ENCODE measurements around the gene CCDC85C.

CCDC85C gene

DNA sequence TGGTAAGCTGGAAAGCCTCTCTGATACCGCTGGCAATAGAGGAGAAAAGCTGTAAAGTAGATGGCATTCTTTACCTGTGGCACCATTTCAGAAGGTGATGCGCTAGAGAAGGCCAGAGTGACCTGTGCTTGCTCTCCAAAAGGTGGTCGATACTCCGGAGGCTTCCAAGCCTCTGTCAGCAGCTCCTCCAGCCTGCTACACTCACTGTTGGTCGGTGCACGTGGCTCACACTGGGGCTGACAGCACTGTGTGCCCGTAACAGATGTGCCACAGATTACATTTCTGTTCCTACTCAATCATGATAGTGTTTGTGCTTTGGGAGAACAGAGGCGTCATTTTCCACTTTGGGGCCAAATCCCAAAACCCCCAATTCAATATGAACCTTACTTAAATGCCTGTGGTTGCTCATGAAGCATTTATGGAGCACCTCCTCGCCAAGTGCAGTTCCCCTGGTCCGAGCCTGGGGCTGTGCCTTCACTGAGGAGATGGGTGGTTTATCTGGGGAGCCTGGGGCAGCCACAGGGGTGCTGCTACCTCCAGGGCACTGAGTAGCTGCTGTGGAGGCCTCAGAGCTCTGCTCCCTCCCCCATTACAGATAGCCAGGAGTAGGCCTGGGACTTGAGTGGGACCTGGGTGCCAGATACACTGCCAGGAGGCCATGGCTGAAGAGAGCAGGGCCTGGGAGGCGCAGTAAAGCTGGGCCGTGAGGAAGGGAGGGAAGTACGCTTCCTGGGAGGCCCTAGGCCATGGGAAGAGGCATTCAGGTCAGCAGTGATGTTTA is 96.0 kb downstream of the CCDC85C start:
- DNase-seq = no peak

- DNase-seq = no peak
Observed at GRCh38 chr14:99506276-99506675, 97.7 kb downstream of the CCDC85C start.

DNA sequence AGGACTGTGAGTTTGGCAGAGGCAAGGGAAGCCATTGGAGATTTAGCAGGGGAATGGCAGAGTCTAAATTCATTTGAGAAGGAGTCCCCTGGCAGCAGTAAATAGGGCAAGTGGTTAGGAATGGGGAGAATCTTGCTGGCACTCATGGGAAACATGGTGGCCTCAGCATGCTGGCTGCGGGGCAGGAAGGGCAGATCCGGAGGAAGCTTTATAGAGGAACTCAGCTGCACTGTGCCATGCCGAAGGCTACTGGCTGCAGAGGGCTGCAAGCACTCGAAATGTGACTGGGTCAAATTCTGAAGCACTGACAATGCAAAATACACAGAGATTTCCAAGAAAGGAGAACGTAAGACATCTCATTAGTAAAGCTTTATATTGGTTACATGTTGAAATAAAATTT is 98.9 kb downstream of the CCDC85C start:
- no peak for DNase-seq

DNA sequence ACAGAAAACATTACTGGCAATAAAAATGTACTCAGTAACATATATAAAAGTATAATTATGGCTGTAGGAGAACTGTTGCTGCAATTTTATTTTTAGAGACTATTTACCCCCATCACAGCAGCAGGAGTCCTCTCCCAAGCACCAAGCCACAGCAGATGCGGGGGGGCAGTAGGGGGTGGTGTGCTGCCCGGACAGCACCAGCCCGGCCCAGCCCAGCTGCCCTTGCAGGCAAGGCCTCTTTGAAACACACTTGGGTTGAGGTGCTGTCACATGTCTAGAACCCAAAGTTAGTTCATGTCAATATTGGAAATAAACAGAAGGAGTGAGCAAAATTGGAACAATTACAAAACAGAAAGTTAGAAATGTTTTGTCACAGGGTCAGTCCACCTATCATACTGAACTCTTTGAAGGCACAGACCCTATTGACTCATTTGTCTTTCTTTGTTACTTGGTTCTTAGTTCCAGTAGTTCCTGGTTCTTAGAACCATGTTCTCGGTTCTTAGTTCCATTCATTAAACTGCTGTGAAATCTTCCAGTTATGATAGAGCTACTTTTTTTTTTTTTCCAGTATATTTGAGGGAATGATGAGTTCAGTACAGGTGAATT is 100.1 kb downstream of the CCDC85C start:
- no peak for DNase-seq

- no peak for DNase-seq
Observed at GRCh38 chr14:99502989-99503421, 101.0 kb downstream of the CCDC85C start.

- no peak for DNase-seq
Observed at GRCh38 chr14:99497894-99498293, 106.1 kb downstream of the CCDC85C start.

DNA sequence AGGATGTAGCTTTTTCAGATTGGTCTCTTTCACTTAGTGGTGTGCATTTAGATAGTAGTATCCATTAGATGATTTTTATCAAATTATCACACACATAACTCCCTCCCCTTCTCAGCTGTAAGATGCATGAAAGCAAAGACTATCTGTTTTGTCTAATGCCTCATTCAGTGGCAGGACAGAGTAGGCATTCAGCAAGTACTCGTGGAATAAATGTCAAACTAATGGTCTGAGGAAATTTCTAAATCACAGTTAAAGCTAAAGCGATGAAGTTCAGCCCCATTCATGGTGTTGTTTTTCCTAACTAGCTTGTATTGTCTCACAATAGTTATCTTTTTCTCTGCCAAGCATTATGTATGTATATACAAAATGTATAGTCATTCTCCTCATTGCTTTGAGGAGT is 106.7 kb downstream of the CCDC85C start:
- DNase-seq = no peak

GRCh38 chr14:99484106-99484505 is 119.9 kb downstream of the CCDC85C start:
- no peak for DNase-seq

DNA sequence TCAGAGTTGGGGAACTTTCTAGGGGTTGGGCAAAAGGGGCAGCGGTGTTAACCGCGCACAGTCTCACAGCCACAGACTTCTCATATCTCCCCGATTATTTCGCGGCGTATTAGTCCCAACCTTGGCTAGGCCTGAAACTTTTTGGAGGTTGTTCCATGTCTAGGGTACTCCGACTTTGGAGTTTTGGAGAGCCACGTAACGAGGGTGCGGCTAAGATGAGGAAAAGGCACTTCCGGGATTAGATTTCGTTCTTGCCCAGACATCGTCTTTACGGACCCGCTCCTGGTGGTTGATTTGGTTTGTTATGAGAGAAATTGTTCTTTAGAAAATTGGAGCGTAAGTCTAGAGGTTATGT is 122.3 kb downstream of the CCDC85C start:
- DNase-seq = peak; percentile 71

DNA sequence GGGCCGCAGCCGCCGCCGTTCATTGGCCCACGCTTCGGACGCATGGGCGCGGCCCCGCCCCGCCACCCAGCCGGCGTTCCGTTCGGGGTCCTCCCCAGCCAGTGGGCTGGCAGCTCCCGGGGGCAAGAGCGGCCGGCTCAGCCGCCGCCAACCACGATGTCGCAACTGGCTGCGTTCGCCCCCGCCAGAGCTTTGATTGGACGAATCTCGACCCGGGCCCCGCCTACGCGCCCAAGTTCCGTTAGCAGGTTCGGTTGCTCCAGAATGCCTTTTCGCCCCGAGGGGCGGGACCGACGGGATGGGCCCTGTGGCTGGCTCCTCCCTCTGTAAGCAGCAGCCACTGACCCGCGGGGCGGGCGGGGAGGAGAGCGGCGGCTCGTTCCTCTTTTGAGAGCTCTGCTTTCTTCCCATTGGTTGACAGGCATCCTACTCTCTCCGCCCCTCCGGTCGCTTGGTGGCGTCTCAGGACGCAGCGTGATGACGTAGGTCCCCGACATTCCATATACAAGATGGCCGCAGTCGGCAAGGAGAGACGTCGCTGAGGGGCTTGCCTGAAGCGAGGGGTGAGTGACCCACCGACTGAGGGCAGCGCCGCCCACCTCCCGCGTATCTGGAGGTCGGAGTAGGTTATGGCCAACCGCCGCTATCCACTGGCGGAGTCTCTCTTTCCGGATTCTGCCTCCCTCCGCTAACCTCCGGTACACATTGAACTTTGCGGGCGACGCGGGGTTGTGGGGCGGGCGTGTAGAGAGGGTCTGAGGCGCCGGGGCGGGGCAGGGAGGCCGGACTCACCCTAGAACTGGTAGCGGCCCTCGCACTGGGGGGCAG is 122.9 kb downstream of the CCDC85C start, which contains the start of gene CCNK:
CCNK (plus strand) TSS at position 493 of the 828 bp plus-strand sequence. CDS start 11,269 bp downstream, outside the sequence.
- peak; percentile 100 for DNase-seq

DNA sequence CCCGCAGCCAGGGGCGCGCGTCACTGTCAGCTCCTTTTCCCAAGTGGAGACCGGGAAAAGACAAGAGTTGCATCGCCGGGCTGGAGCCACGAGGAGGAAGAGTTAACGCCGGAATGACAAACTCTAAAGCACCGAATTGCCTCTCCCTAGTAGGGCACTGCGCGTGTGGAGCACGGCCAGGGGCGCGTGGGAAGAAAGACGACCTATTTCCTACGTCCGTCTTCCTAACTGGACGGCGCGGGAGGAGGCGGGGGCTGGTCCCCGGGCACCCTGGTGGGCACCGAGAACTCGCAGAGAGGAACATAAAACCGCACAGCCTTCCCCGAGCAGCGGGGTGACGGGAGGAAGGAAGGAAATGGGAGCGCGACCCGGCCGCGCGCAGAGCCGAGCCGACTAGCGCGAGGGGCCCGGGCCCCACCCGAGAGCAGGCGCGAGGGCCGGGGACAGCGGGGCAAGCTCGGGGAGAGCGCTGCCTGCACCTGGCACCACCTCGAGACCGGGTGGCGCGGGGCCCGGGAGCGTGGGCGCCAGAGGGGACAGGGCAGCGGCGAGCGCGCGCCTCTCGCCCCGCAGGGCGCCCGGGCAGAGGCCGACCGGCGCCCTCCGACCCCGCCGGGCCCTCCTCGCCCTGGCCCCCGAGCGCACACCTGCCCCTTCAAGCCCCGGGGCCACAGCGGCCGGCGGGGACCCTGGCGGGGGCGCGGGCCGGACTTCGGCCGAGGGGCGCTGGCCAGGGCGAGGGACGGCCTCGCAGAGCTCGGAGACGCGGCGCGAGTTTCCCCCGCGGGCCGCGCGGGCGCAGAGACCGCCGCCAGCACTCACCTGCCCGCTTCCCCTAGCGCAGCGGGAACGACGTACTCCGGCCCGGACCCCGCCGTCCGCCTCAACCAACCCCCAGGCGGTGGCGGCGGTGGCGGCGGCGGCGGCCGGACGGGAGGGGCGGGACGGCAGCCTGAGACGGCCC is 123.8 kb downstream of the CCDC85C start, which contains the start of gene SETD3:
SETD3 (minus strand) TSS at position 954 of the 964 bp plus-strand sequence. CDS start 15,054 bp downstream, outside the sequence.
- DNase-seq = peak; percentile 75

DNA sequence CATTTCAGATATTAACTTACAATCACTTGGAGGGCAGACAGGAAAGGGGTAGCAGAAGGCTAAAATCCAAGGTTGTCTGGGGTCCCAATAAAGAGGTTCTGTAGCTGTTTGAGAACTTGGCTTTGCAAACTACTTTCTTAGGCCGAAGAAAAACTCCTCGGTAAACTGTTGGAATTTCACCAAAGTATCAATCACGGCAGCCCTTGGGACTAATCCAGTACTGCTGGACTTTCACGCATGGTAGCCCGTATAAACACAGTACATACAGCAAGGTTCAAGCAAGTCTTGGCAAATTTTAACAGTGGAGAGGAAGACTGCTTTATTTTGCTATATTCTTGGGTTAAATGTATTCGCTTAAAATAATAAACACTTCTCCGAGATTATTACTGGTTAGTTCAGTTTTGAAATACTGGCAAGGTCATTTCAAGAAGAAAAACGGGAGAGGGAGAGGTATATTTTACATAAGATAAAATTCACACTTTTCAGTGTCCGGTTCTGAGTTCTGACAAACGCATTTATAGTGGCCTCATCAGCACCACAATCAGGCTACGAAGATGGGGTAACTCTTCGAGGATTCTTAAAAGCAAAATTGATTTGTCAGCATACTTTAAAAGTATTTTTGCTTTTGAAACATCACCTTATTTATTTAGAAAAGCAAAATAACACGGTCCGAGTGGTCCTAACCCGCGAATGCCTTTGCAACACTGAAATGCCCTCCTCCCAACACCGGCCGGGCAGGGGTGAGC is 124.7 kb downstream of the CCDC85C start:
- DNase-seq = peak; percentile 27

DNA sequence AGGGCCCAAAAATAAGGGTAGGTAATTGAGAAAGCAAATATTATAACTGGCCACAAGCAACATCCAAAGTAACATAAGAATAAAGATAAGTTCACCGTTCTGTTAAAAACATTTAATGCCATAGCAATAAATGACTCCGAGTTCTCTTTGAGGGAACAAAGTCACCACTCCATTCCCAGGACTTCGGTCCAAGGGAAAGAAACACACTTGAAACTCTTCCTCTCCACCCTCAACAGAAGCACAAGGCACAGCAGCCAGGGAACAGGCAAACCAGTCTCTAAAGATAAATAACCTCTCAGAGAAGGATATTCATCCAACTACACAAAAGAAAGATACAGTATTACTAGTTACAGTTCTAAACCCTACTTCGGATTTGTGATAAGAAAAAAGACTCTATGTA is 125.9 kb downstream of the CCDC85C start:
- DNase-seq = no peak

- no peak for DNase-seq
Observed at GRCh38 chr14:99476864-99477263, 127.1 kb downstream of the CCDC85C start.

GRCh38 chr14:99475660-99476059 is 128.3 kb downstream of the CCDC85C start:
- DNase-seq = no peak

GRCh38 chr14:99475179-99475578 is 128.8 kb downstream of the CCDC85C start:
- DNase-seq = no peak

GRCh38 chr14:99473458-99473857 is 130.5 kb downstream of the CCDC85C start:
- no peak for DNase-seq

DNA sequence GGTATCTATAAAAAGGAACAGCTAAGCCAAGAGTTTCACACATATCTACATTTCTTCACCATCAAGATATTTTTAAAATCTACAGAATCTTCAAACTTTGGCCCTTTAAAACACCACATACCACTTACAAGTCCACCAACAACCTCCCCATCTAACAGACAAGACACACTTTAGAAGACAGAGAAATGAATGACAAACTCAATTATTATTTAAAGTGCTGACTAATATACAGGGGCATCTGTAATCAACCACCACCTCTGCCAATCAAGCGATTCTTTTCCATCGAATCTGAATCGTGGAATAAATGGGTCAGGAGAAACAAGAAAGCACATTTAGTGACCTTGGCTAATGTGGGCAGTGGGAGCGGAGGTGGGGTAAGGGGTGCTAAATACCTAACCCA is 131.1 kb downstream of the CCDC85C start:
- no peak for DNase-seq

GRCh38 chr14:99471731-99472130 is 132.3 kb downstream of the CCDC85C start:
- no peak for DNase-seq

DNA sequence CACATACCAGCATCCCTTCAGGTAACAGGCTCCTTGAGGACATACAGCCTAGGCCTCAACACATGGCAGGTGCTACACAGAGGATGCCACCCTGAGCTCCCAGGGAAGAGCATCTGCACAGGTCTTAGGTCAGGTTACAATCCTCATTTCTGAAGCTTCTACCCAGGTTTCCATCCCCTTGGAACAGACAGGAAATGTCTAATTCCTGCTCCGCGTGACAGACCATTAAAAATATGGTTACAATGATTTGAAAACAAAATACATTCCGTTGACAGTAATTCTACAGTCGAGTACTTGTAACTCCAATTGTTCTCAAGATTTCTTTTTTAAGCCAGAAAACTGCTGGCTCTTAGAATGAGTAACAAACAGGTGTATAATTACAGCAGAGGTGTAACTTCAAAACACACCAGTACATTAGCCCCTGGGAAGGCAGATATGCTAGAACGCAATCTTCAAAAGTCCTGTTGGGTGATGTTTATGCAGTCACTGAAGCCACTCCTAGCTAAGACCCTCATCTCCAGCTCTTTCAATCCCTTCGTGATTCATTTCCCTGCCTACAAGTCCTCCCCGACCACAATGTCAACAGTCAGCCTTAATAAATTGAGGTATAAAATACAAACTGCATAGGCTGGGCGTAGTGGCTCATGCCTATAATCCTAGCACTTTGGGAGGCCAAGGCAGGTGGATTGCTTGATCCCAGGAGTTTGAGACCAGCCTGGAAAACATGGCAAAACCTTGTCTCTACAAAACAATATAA is 135.0 kb downstream of the CCDC85C start:
- no peak for DNase-seq

- DNase-seq = no peak
Observed at GRCh38 chr14:99468081-99468480, 135.9 kb downstream of the CCDC85C start.

Measured in eye (tissue), 1 donor.